Measurements from ENCODE around the gene ANKUB1. TPM values are rescaled to one million over a fixed set of nuclear protein-coding genes. Genes with fewer than 3 reads are reported as not detected.
A peak's percentile ranks its signal among the peaks of the same experiment; 100 is the strongest.

Gene ANKUB1
- not detected in 2 replicates for total RNA-seq (2013; cell fraction: nucleolus; rRNA removed)
- total RNA-seq (2014; rRNA removed) (not detected in 2 replicates), total RNA-seq (2014; rRNA removed; fragmentation: Illumina TruSeq; extraction: Trizol) (not detected in 2 replicates), total RNA-seq (2021) (not detected in 2 replicates), polyA plus RNA-seq (2011; rRNA removed) (0.08 TPM in 1 of 2 replicates, not detected in the other), polyA plus RNA-seq (2014; fragmentation: Illumina TruSeq; extraction: Trizol) (not detected in 2 replicates), polyA plus RNA-seq (2014; fragmentation: Nextera tagmentation; extraction: Ambion mirVana) (not detected), polyA plus RNA-seq (2014; rRNA removed) (not detected in 2 replicates), polyA plus RNA-seq (2016; fragmentation: Nextera tagmentation; extraction: Ambion mirVana) (not detected), polyA minus RNA-seq (2011; rRNA and poly(A)+ RNA removed) (not detected in 2 replicates), Bru-seq, nascent RNA (percentile 3 among the genes with signal in this experiment), BruChase-seq, experiment 1, labeled RNA remaining after a 6-hour chase (percentile 15 among the genes with signal in this experiment), BruChase-seq, experiment 2, labeled RNA remaining after a 2-hour chase (percentile 5 among the genes with signal in this experiment)
- not detected for polyA plus RNA-seq (2011; ENCODE audit: low read depth)
- not detected in 2 replicates for polyA plus RNA-seq (2011; cell fraction: cytosol; rRNA removed)
- polyA plus RNA-seq (2011; cell fraction: nucleus; rRNA removed) = not detected in 2 replicates
- polyA plus RNA-seq (2012) = not detected in 2 replicates
- not detected in 2 replicates for polyA minus RNA-seq (2011; cell fraction: cytosol; rRNA and poly(A)+ RNA removed)
- polyA minus RNA-seq (2011; cell fraction: nucleus; rRNA and poly(A)+ RNA removed) = not detected in 2 replicates
- long read RNA-seq, experiment 1 = 0 reads
- long read RNA-seq, experiment 2, partial matches to known transcripts = 0 of 12 reads
- long read RNA-seq, experiment 2, other reads (novel, unspliced or antisense) = 12 of 12 reads

DNA sequence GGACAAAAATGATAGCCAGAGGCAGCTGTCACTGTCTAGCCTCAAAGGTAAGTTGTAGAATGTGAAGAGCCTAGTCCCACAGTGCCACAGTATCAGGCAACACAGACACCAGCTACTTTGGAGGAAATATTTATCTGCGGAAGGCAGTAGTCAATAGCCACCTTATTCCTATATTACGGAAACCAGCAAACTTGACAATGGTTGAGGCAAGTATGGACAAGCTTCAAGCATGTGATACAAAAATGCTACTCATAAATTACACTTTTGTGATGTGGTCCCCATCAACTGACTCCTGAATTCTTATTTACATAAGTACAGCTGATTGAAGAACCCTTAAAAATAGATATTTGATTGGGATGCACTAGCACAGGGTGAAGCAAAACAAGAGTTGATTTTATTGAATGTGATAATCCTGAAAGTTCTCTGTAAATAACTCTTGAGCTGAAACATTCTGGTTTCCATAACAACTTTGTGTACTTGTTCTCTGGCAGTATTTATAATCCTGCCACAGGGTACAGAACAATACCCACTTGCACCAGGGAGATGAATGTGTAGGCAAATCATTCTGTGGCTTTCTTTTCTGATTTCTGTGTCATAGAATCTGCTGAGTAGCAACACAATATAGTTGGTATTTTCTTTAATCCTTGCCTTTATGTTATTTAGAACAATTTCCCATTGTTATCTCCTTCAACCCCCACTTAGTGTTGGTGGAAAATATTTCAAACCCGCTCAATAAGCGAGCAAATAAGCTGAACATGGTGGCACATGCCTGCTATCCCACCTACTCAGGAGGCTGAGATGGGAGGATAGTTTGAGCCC lies at the start of gene ANKUB1:
TSS of gene ANKUB1 (minus strand) at position 103 of the 819 bp plus-strand sequence. CDS start 188 bp downstream, outside the sequence.
- DNase-seq (ENCODE audit: low read depth, low spot score) (no peak), FAIRE-seq (no peak), ATAC-seq (no peak)
- Histone ChIP-seq H3K4me1 (ENCODE audit: control insufficient read depth, insufficient read depth, low read length) (no peaks in the 10 kb centered on the region), H3K9ac (ENCODE audit: control insufficient read depth, insufficient read depth, low read length) (no peak within 1 kb of the TSS), H3K27me3 (replicated peaks in 1 of 2; ENCODE audit: control insufficient read depth in 2 of 2, insufficient read depth in 2 of 2, low read length in 1 of 2) (peaks cover 0 to 4% of the 10 kb centered on the region in 2 experiments; a peak in 1 of 4 replicates), H3K9me3 (replicated peaks; ENCODE audit: control insufficient read depth, insufficient read depth, low read length) (no peaks in the 10 kb centered on the region), H3K27ac (ENCODE audit: control insufficient read depth, insufficient read depth) (no peak within 1 kb of the TSS), H3K4me2 (ENCODE audit: control insufficient read depth, insufficient read depth) (no peak within 1 kb of the TSS), H4K20me1 (ENCODE audit: control insufficient read depth, insufficient read depth) (no peaks in the 10 kb centered on the region), H3K79me2 (ENCODE audit: control insufficient read depth, insufficient read depth, low read length) (no peaks in the 10 kb centered on the region), H3K4me3 (no peak within 1 kb of the TSS), H2AFZ (ENCODE audit: control insufficient read depth, low read depth, low read length) (no peak within 1 kb of the TSS), H3K36me3 (ENCODE audit: control insufficient read depth in 2 of 2, insufficient read depth in 2 of 2, low read length in 1 of 2) (no peaks in the 10 kb centered on the region)
- in situ Hi-C loops (cut with MboI) = no loop called here
- CTCF ChIA-PET = interaction anchor here (0.7 to 2.0 kb wide), 3 partner anchors 16 to 302 kb away, joined by 3 to 15 read pairs (median 4); no protein-coding TSS in a partner anchor
- SMC1A ChIA-PET (ENCODE audit: uncharacterized antibody, unreplicated experiment) = interaction anchor here (0.8 to 2.6 kb wide), 2 partner anchors 16 to 21 kb away, joined by 4 to 6 read pairs; no protein-coding TSS in a partner anchor
- 55% methylated on average over 4 of the region's 4 CpGs for WGBS (ENCODE audit: insufficient coverage, insufficient replicate concordance, low lambda C conversion rate, missing lambda C conversion rate)
- intact Hi-C loops (cut with micrococcal nuclease; ENCODE audit: unreplicated experiment) = no loop called here
- no TSS peak for BruUV-seq (replicated peaks)
- POLR2A ChIA-PET = no interaction called here
- RAD21 ChIA-PET (ENCODE audit: unreplicated experiment) = interaction anchor here (1.5 kb wide), 1 partner anchor 15 kb away, joined by 5 read pairs; no protein-coding TSS in a partner anchor
- TF ChIP-seq ZNF384 (IDR thresholded peaks at IDR 0.05; ENCODE audit: borderline replicate concordance, low read depth, low read length) (no peak), CREB1 (IDR thresholded peaks at IDR 0.05; ENCODE audit: low read depth) (no peak), BMI1 (IDR thresholded peaks at IDR 0.05; ENCODE audit: borderline replicate concordance) (no peak), ASH2L (IDR thresholded peaks at IDR 0.05; ENCODE audit: borderline replicate concordance, low read depth) (no peak), ZSCAN29 (IDR thresholded peaks at IDR 0.05) (no peak), CHD1 (IDR thresholded peaks at IDR 0.05; ENCODE audit: low read depth, low read length) (no peak), ZBTB4 (CRISPR knock-in tag; IDR thresholded peaks at IDR 0.05) (no peak), KLF5 (IDR thresholded peaks at IDR 0.05; ENCODE audit: partially characterized antibody) (no peak), PAX5 (IDR thresholded peaks at IDR 0.05; ENCODE audit: borderline replicate concordance, low read depth, low read length) (no peak)

Data from GM12878 (cell line).